AG09319 (cell line): ENCODE results near the gene RSRC1.

Source experiments
- DNase-seq: peaks from one replicate; pipeline ENCODE4 v3.0.0-alpha.2; 2010; ENCODE audit warnings: low read depth; ENCODE audit errors: extremely low read depth
- CTCF ChIP-seq: IDR thresholded peaks from 2 replicates; pipeline ENCODE4 v1.5.1; 2011; ENCODE audit warnings: low read depth, mild to moderate bottlenecking, inconsistent platforms, low read length, moderate library complexity

Gene RSRC1

GRCh38 chr3:158233791-158234190 is 123.9 kb downstream of the RSRC1 start:
- DNase-seq, result no peak
- TF ChIP-seq CTCF, result no peak

GRCh38 chr3:158244274-158244673 is 134.4 kb downstream of the RSRC1 start:
- no peak for TF ChIP-seq CTCF
- no peak for DNase-seq

- no peak for DNase-seq
- no peak for TF ChIP-seq CTCF
These were observed 137.4 kb downstream of the RSRC1 start for GRCh38 chr3:158247288-158247687.

- DNase-seq, result no peak
- TF ChIP-seq CTCF, result no peak
These were observed 138.4 kb downstream of the RSRC1 start for GRCh38 chr3:158248261-158248660.

GRCh38 chr3:158249183-158249582 is 139.3 kb downstream of the RSRC1 start:
- DNase-seq, result no peak
- TF ChIP-seq CTCF, result no peak

GRCh38 chr3:158258619-158259018 is 148.7 kb downstream of the RSRC1 start:
- no peak for DNase-seq
- no peak for TF ChIP-seq CTCF

GRCh38 chr3:158260392-158260791 is 150.5 kb downstream of the RSRC1 start:
- TF ChIP-seq CTCF, result no peak
- no peak for DNase-seq
